Stimulated activated CD8-positive, alpha-beta memory T cell treated with anti-CD3 and anti-CD28 coated beads, Interleukin-7, amount 100 ng/mL, for 4 hours (primary cell): ENCODE results near the gene ACADSB.

Experiments
- DNase-seq, 2 donors: peaks; one replicate each; pipeline ENCODE4 v3.0.0-alpha.2; 2020; ENCODE audit warnings: low read depth in 2 of 2

ACADSB gene

DNA sequence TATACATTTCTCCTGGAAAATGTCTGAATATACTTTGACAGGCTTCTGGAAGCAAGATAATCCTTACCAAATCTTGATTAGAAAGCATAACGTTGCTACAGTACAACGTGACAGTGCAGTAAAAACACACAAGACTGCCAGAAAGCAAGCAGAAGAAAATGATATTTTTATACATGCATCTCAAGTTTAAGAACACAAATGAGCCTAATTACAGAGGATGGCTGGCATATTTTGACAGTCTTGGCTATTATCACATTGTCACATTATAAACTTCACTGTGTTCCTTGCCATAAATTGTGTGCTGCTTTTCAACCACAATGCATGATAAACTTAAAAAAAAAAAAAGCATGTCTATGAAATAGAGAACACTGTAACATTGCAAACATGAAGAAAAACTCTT is 4.5 kb upstream of the ACADSB start:
- no peak for DNase-seq

DNA sequence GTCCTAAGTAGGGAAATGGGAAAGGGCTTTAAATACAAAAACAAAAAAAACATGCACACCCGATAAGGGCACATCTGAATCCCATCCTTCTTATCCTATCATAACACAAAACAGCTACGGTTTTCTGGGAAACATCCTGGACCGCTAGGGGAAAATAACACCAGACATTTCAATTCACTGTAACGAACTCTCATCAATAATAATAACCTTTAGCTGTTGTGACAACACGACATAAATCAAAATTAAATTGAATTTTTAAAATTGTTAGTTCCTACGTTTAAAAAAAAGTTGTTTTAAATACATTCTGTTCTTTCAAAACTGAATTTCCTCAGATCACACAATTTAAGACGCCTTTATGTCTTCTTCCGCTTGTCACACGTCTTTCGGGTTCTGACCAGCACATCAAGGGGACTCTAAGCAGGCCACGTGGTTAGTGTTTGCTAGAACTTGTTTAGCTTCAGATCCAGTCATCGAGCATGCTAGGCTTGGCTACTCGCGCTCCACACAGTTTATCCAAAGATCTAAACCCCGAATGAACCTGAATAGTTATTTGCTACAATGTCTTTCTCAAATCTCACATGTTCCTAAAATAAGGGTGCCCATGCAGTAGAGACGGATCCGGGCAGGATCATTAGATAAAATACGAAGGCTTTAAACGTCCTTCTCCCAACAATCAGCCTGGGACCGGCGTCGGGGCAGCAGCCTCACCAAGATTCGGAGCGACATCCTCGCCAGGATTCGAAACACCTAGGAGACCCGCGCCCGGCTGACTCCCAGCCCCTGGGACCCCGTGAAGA is 1.1 kb upstream of the ACADSB start:
- peak; percentile 14 to 38 for DNase-seq

DNA sequence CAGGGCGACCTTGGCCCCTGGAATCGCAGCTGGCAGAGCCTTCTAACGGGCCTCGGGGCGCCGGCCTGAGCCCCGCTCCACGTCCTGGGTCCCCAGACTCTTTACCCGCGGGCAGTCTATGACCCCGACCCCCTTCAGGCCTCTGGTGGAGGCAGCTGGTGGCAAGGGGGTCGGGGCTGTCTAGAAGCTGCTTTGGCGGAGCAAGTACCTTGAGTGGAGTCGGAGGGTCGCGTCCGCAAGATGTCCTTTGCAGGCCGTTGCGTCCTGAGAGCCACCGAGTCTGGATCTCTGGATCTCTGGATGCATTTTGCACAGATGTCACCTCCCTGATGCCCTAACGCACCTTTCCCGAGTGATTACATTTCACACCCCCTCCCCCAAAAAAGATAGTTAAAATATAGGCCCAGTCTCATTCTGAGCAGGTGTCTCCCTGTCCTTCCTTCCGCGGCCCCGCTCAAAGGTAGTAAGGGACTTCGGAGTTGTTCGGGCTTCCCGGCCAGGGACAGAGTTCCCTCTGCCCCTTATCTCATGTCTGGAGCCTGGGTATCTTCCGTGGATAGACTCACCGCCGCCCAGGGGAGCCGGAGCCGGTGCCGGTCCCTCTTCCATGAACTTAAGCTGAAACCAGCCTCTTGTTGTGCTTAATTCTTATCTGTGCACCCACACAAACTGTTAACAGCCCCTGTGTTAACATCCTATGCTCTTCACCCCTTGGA is 457 bp downstream of the ACADSB start:
- DNase-seq: peak in 1 of 2 donors; percentile 2

DNA sequence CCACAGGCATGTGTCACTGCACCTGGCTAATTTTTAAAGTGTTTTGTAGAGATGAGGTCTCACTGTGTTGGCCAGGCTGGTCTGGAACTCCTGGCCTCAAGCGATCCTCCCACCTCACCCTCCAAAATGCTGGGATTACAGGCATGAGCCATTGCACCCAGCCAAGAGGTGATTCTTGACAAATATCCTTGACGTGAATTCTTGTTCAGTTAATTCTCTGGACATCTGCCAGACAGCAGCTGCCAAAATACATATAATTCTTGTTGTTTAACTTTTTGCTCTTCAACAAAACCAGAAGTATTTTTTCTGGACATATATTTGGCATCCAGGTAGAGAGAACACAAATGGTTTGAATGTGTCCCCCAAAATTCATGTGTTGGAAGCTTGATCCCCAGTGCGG is 3.2 kb downstream of the ACADSB start:
- DNase-seq: no peak

DNA sequence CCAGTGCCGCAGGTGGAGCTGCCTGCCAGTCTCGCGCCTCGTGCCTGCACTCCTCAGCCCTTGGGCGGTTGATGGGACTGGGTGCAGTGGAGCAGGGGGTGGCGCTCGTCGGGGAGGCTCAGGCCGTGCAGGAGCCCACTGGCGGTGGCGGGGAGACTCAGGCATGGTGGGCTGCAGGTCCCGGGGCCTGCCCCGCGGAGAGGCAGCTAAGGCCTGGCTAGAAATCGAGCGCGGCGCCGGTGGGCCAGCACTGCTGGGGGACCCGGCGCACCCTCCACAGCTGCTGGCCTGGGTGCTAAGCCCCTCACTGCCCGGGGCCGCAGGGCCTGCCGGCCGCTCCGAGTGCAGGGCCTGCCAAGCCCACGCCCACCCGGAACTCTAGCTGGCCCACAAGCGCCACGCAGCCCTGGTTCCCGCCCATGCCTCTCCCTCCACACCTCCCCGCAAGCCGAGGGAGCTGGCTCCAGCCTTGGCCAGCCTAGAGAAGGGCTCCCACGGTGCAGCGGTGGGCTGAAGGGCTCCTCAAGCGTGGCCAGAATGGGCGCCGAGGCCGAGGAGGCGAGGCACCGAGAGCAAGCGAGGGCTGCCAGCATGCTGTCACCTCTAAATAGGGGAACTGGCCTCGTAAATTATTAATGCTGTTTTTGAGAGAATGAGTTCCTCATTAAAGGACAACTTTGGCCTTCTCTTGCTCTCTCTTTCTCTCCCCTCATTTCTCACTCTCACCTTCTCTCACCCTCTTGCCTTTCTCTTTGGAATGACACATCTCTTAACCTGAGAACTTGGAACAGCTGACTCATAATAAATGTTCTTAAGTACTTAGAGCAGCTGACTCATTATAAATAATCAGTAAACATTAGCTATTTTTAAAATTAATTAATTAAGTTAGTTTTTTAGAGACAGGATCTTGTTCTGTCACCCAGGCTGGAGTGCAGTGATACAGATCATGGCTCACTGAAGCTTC is 4.9 kb downstream of the ACADSB start:
- no peak for DNase-seq

DNA sequence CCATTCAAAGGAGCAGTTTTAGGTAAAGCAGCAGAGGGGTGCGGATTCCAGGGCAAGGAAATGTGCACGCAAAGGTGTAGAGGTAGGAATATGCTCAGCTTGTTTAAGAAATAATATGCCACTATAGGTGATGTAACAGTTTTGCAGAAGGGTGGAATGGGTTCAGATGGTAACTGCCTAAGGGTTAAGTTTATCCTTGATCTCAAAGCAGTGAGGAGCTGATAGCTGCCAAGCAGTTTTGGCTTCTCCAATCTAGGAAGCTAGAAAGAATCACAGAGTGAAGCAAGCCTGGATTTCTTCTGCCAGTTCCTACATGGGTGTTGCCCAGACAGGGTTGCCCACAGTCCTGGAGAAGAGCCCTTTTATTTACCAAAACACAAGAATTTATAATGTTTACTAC is 6.0 kb downstream of the ACADSB start:
- DNase-seq: no peak

DNA sequence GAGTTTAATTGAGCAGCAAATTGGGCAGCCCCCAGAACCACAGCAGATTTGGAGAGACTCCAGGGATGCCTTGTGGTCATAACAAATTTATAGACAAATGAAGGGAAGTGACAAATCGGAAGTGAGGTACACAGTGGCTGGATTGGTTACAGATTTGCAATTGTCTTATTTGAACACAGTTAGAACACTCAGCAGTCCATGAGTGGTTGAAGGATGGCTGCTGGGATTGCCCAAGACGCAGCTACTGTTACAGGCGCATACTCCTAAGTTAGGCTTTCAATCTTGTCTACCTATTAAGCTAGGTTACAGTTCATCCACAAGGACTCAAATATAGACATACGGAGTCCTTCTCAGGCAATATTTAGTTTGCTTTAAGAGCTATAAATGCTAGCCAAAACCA is 7.4 kb downstream of the ACADSB start:
- DNase-seq: no peak

DNA sequence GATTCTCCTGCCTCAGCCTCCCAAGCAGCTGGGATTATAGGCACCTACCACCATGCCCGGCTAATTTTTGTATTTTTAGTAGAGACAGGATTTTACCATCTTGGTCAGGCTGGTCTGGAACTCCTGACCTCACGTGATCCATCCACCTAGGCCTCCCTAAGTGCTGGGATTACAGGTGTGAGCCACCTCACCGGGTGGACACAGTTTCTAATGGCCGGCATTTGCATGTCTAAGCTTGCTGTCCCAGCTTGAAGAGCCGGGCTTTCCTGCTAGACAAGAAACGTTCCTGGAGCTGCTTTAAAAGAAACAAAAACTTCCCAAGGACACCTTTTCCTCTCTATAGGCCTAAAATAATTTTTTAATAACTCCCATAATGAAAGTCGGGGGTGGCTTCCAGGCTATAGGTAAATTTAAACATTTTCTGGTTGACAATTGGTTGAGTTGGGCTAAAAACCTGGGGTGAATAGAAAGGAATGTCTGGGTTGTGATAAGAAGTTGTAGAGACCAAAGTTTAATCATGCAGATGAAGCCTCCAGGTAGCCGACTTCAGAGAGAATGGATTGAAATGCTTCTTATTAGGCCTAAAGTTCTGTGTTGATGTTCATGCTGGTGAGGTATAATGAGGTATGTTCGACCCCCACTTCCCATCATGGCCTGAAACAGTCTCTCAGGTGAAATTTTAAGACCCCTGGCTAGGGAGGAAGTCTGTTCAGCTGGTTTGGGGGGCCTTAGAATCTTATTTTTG is 8.8 kb downstream of the ACADSB start:
- DNase-seq: no peak

DNA sequence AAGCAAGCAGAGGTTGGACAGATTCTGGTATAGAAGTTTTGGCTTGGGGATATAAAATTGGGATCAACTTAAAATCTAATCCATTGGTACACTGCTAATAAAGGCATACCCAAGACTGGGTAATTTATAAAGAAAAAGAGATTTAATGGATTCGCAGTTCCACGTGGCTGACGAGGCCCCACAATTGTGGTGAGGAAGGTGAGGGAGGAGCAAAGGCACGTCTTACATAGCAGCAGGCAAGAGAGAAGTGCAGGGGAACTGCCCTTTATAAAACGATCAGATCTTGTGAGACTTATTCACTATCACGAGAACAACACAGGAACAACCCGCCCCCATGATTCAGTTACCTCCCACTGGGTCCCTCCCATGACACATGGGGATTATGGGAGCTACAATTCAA is 9.7 kb downstream of the ACADSB start:
- DNase-seq: no peak

DNA sequence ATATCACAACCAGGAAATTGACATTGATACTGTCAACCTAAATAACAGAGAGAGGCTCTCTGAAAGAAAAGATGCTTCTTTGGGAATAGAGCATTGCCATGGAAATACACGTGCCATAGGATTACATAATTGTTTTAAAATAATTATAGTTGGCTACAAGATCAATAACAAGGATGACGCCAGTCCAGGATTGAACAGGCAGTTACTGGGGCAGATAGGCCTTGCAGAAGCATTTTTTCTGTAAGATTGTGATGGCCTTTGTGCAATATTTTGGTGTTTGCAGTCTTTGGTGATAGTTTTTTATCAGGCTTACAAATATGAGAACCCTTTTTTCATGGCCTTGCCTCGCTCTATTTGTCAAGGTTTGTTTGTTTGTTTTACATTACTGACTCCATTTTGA is 10.5 kb downstream of the ACADSB start:
- DNase-seq: no peak

DNA sequence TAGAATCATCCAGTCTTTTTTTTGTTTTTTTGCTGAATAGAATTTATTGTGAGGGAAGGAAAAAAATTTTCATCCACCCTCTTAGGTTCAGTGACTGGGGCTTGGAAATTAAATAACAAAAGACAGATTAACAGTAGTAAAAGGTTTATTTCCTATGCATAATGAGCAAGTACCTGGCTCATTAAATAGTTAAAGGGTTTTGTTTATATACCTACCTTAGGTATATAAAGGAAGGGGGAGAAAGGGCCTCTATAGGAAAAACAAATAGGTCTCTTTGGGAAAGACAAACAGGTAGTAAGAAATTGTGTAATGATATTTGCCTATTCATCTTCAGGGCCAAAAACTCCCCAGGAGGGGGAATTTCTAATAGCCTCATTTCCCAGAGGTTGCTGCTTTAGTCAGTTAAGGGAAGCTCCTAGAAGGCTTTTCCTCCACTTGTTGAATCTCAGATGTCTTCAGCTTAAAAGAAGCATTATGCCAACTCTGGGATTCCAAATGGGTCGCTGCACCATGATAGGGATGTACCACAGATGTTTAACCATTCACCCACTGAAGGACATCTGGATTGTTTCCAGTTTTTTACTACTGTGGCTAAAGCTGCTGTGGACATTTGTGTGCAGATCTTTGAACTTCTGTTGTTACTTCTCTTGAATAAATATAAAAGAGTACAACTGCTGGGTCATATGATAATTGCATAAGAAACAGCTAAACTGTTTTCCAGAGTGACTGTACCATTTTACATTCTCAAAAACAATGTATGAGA is 11.3 kb downstream of the ACADSB start:
- DNase-seq: no peak

DNA sequence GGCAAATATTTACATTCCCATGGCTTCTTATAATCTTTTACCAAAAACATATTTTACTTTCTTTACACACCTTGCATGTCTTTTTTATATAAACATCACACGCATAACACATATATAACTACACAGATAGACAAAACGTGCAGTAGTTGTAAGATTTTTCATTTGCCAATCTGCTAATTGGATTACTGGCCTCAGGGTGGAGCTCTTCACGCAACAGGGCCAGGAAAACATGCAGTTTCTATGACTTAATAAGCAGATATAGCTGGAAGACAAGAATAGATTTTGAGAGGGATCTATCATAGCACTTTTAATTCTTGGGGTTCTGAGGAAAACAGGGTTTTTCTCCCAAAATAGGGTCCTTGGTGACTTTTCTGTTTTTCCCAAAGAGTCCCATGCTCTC is 12.7 kb downstream of the ACADSB start:
- DNase-seq: no peak

DNA sequence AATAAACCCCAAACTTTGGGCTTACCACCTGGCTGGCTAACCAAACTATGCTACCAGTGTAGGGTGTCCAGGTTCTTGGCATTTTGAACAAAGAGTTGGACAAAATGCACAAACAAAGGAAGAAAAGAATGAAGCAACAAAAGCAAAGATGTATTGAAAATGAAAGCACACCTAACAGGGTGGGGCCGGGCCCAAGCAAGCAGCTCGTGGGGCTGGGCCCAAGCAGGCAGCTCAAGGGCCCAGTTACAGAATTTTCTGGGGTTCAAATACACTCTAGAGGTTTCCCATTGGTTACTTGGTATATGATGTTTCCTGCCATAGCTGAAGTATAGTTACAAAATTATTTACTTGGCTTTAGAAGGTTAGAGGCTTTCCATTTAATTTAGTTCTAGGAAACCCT is 15.7 kb downstream of the ACADSB start:
- no peak for DNase-seq

DNA sequence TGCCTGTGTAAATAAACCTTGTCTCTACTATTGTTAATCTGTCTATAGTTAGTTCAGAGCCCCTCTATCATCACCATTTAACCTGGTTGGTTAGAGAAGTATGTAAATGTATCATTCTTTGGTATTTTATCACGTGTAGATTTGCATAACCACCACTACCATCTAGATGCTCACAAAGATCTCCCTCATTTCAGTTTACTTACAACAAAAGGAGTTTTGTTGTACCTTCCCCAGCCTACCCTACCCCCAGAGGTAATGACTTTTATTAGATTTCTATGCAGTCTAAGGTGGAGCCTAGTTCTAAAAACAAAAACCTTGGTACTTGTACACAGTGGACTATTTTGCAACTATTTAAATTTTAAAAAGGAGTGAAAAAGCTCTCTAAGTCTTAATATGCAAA is 17.5 kb downstream of the ACADSB start:
- DNase-seq: no peak

DNA sequence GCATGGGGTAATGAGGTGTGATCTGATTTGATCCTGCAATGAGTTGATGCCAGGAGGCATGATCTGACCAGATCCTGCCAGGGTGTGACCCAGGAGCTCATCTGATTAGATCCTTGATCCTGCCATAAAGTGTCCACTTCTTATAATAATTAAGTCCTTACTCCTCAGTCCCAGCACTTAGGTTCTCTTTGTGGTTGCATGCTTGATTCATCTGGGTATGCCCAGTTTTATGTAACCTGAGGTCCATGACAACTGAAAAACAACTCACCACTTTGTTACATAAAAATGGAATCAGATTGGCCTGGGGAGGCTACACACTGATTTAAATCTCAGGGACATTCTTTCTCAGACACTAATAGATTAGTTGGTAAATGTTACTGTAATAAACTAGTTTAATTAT is 19.1 kb downstream of the ACADSB start:
- DNase-seq: no peak

DNA sequence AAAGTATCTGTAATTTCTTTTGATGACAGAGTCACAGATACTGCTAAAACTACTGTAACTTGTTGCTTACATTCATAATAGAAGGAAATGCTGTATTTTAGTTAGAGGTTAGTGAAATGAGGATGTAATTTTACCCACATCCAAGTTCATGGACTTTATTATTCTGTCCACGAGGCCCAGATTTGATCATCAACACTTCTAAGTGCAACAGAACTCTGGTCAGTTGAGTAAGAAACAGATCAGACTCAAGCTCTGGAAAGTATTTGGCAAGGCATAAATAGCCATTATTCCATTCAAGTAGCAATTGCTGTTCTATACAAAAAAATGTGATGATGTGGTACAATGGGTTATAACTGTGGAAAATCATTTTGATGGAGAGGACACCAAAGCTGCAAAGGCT is 22.3 kb downstream of the ACADSB start:
- no peak for DNase-seq

DNA sequence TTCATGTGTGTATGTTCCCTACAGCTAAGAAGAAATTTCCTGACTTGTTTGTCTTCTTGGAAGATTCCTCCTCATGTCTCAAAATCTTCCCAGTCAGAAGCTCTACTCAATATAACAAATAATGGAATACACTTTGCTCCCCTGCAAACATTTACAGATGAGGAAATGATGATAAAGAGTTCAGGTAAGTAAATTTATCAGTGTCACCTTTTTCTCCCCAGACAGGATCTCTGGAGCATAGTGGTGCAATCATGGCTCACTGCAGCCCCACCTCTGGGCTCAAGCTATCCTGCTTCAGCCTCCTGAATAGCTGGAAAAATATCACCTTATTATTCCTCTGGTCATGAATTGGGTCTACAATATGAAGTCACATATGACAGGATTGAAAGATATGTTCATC is 25.5 kb downstream of the ACADSB start:
- no peak for DNase-seq

DNA sequence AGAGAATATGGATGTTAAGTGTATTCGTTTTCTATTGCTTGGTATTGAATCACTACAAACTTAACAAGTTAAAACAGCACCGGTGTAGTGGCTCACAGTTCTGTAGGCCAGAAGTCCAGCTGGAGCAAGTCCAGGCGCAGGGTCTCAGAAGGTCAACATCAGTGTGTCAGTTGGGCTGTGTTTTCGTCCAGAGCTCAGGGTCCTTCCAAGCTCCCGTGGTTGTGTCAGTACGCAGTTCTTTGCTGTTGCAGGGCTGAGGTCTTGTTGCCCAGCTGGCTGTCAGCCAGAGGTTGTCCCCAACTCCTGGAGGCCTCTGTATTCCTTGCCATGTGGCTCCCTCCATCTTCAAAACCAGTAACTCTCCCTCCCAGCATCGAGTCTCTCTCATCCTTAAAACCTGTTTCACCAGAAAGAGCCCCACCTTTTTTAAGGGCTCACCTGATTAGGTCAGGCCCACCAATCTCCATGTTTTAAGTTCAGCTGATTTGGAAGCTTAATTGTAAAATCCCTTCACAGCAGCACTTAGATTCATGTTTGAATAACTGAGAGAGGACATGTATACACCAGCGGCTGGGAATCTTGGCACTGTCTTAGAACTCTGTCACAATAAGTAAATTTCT is 26.8 kb downstream of the ACADSB start:
- no peak for DNase-seq

DNA sequence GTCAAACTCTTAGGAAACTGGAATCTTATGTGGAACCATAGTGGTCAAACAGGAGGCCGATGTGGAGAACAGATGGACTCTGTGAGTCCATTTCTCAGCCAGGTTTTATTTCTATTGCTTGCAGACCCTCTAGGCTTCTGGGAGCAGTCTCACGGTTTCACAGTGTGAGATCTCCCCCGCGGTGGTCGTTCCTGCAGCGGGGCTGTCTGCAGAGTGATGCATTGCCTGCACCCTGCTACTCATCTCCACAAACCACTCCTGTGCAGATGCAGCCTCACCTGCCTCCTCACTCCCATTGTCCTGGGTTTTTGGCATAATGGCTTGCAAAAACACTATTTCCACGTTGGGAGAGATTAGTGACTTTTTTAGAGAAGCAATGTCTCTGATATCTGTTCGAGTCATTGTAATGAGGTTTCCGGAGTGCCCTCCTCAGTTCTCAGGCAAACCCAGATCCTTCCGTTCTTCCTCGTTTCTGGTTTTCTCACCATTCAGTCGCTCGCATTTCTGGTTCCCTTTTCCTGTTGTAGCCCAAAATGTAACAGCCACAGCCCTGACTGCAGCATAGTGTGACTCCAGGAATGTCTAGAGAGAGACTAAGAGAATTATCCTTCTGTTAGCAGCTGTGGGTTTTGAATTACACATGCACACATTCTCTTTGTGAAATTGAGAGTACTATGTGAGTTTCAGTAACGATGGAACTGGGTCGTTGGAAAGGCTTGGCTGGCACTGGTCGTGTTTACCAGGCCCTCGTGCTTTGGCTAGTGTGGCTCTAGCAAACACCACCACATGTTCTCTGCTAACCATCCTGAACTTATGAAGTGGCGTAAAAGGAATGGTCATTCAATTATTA is 30.2 kb downstream of the ACADSB start:
- no peak for DNase-seq

DNA sequence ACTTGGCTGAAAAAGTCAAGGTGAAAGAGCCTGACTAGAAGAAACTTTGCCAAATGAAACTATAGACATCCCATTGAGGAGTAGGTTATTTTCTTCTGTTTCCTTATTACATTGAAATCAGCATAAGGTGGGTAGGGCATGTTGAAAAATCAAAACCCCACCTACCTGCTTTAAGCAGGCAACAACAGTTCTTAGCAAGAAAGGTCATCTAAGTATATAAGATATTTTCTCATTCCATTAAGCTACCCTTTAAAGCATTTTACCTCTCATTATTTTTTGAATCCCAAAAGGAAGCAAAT is 30.8 kb downstream of the ACADSB start:
- no peak for DNase-seq
